SK-N-SH (cell line): ENCODE data around the gene AFAP1. TPM values are rescaled to one million over a fixed set of nuclear protein-coding genes. Genes with fewer than 3 reads are reported as not detected.

Source experiments
- CTCF ChIA-PET: fragments of 300-600, 350-600 bp; formaldehyde crosslinking; extraction: SDS; loops from one replicate; lab custom pipeline; 2021; lab: Yijun Ruan, JAX
- POLR2A ChIA-PET: fragments of 350-600 bp; sonication (Branson Sonifier 250); formaldehyde crosslinking; extraction: SDS; loops from one replicate; lab custom pipeline; 2020; ENCODE audit warnings: antibody characterized with exemption, inconsistent platforms; lab: Yijun Ruan, JAX
- DNase-seq: peaks from one replicate; pipeline ENCODE4 v3.0.0; 2012
- H2AFZ ChIP-seq: fragments of 200-600 bp; sonication (generic); 2 replicates; pipeline ENCODE4 v1.8.1; 2016; ENCODE audit warnings: antibody characterized with exemption, mild to moderate bottlenecking, low read depth
- H3F3A ChIP-seq: fragments of 200-600 bp; sonication (generic); replicated peaks from 2 replicates; pipeline ENCODE3; 2016; ENCODE audit warnings: antibody characterized with exemption, mild to moderate bottlenecking; ENCODE audit not compliant: insufficient read depth
- H3K27ac ChIP-seq, 2 experiments: fragments of 200-500 bp in 1 of 2; fragments of 200-600 bp in 1 of 2; sonication (Bioruptor generic) in 1 of 2; sonication (generic), shearing (Covaris generic) in 1 of 2; 2 replicates each; pipeline versions ENCODE4 v1.5.1 to v1.6.1; 2014 to 2016; ENCODE audit warnings: low read depth in 2 of 2, inconsistent platforms in 1 of 2, low read length in 1 of 2, mild to moderate bottlenecking in 1 of 2, mixed read lengths in 1 of 2
- H3K27me3 ChIP-seq: fragments of 200-600 bp; sonication (generic), shearing (Covaris generic); 2 replicates; pipeline ENCODE4 v1.6.1; 2016; ENCODE audit warnings: mixed run types; ENCODE audit not compliant: insufficient read depth
- H3K36me3 ChIP-seq, 2 experiments: fragments of 200-500 bp in 1 of 2; fragments of 200-600 bp in 1 of 2; sonication (Bioruptor generic) in 1 of 2; sonication (generic) in 1 of 2; replicated peaks in 1 of 2; 2 replicates each; pipeline versions ENCODE3 to v1.5.1; 2014 to 2016; ENCODE audit warnings: low read length in 1 of 2, mild to moderate bottlenecking in 1 of 2; ENCODE audit not compliant: insufficient read depth in 2 of 2, control insufficient read depth in 1 of 2
- H3K4me1 ChIP-seq, 2 experiments: fragments of 200-500 bp in 1 of 2; fragments of 200-600 bp in 1 of 2; sonication (Bioruptor generic) in 1 of 2; sonication (generic), shearing (Covaris generic) in 1 of 2; 2 replicates each; pipeline versions ENCODE4 v1.5.1 to v1.6.1; 2014 to 2016; ENCODE audit warnings: low read depth in 1 of 2, low read length in 1 of 2, mixed run types in 1 of 2; ENCODE audit not compliant: insufficient read depth in 2 of 2, control insufficient read depth in 1 of 2
- H3K4me2 ChIP-seq: fragments of 200-600 bp; sonication (generic), shearing (Covaris generic); 2 replicates; pipeline ENCODE4 v1.6.1; 2017; ENCODE audit warnings: mixed run types
- H3K4me3 ChIP-seq, 2 experiments: fragments of 200-500 bp in 1 of 2; fragments of 200-600 bp in 1 of 2; sonication (Bioruptor generic) in 1 of 2; sonication (generic), shearing (Covaris generic) in 1 of 2; 2 replicates each; pipeline versions ENCODE4 v1.5.1 to v1.8.1; 2014 to 2016; ENCODE audit warnings: low read depth in 2 of 2, inconsistent platforms in 1 of 2, low read length in 1 of 2, mild to moderate bottlenecking in 1 of 2, mixed read lengths in 1 of 2, moderate library complexity in 1 of 2
- H3K79me2 ChIP-seq: fragments of 200-600 bp; sonication (generic); 2 replicates; pipeline ENCODE4 v1.8.1; 2017; ENCODE audit warnings: mild to moderate bottlenecking; ENCODE audit not compliant: insufficient read depth
- H3K9ac ChIP-seq: fragments of 200-600 bp; sonication (generic); 2 replicates; pipeline ENCODE4 v1.6.1; 2017; ENCODE audit warnings: mixed run types
- H3K9me2 ChIP-seq: fragments of 200-600 bp; sonication (generic); 2 replicates; pipeline ENCODE4 v1.6.1; 2017; ENCODE audit warnings: mixed run types
- H3K9me3 ChIP-seq: fragments of 200-600 bp; sonication (generic); 2 replicates; pipeline ENCODE4 v1.6.1; 2017; ENCODE audit warnings: mixed run types, mild to moderate bottlenecking, moderate library complexity
- H4K20me1 ChIP-seq: fragments of 200-600 bp; sonication (generic); 2 replicates; pipeline ENCODE4 v1.6.1; 2017; ENCODE audit warnings: mild to moderate bottlenecking, mixed run types; ENCODE audit not compliant: insufficient read depth
- EZH2phosphoT487 ChIP-seq: fragments of 200-600 bp; sonication (generic); IDR thresholded peaks from 2 replicates; pipeline ENCODE4 v1.6.1; 2017; ENCODE audit warnings: low read depth, mixed run types, mild to moderate bottlenecking, antibody characterized with exemption, moderate library complexity, borderline replicate concordance
- GATA2 ChIP-seq: sonication (generic); formaldehyde crosslinking; IDR thresholded peaks from 2 replicates; pipeline ENCODE4 v1.5.0; 2020; ENCODE audit warnings: mild to moderate bottlenecking, missing genetic modification reagents
- JUND ChIP-seq: IDR thresholded peaks from 2 replicates; pipeline ENCODE4 v1.4.0; 2012
- NFIC ChIP-seq: IDR thresholded peaks from 2 replicates; pipeline ENCODE4 v1.4.0; 2012; ENCODE audit warnings: borderline replicate concordance
- POLR2AphosphoS5 ChIP-seq: IDR thresholded peaks from 2 replicates; pipeline ENCODE4 v1.6.1; 2012; ENCODE audit warnings: low read depth, low read length
- TCF12 ChIP-seq: IDR thresholded peaks from 2 replicates; pipeline ENCODE4 v1.4.0; 2012
- TEAD4 ChIP-seq: IDR thresholded peaks from 2 replicates; pipeline ENCODE4 v1.4.0; 2012; ENCODE audit warnings: mild to moderate bottlenecking, borderline replicate concordance; ENCODE audit not compliant: insufficient read depth
- YY1 ChIP-seq: IDR thresholded peaks from 2 replicates; pipeline ENCODE4 v1.4.0; 2012; ENCODE audit warnings: low read depth, mild to moderate bottlenecking
- WGBS: methylation state at CpG from one replicate; pipeline ENCODE4 v1.1.6; 2017; ENCODE audit warnings: low lambda C conversion rate; 5-methylcytosine and 5-hydroxymethylcytosine counted together
- polyA plus RNA-seq, 3 experiments: library from polyadenylated mRNA; depleted of rRNA; stranded (reverse); fragments of >200 nt; gene quantifications; 2 replicates each; pipeline ENCODE4 v1.2.3, GENCODE V29; 2012
- TF ChIP-seq, protein P1 (sequence below): IDR thresholded peaks from 2 replicates; pipeline ENCODE4 v1.4.0; 2012; ENCODE audit warnings: low read depth, borderline replicate concordance
- TF ChIP-seq, protein P2 (sequence below): IDR thresholded peaks from 2 replicates; pipeline ENCODE4 v1.4.0; 2012; ENCODE audit warnings: low read depth, borderline replicate concordance
- TF ChIP-seq, protein P3 (sequence below): IDR thresholded peaks from 2 replicates; pipeline ENCODE4; 2012
- TF ChIP-seq, protein P4 (sequence below): fragments of 200-600 bp; sonication (generic); IDR thresholded peaks from 2 replicates; pipeline ENCODE4 v1.6.1; 2017; ENCODE audit warnings: antibody characterized with exemption, mild to moderate bottlenecking, moderate library complexity
- TF ChIP-seq, protein P5 (sequence below): fragments of 150-350 bp; IDR thresholded peaks from 2 replicates; pipeline ENCODE4 v1.6.1; 2017; ENCODE audit warnings: antibody characterized with exemption, low read length, low read depth, borderline replicate concordance

The AFAP1 gene
- polyA plus RNA-seq, 1 of the 3 experiments (the other 2 are of a cell fraction) = 67.9 TPM

DNA sequence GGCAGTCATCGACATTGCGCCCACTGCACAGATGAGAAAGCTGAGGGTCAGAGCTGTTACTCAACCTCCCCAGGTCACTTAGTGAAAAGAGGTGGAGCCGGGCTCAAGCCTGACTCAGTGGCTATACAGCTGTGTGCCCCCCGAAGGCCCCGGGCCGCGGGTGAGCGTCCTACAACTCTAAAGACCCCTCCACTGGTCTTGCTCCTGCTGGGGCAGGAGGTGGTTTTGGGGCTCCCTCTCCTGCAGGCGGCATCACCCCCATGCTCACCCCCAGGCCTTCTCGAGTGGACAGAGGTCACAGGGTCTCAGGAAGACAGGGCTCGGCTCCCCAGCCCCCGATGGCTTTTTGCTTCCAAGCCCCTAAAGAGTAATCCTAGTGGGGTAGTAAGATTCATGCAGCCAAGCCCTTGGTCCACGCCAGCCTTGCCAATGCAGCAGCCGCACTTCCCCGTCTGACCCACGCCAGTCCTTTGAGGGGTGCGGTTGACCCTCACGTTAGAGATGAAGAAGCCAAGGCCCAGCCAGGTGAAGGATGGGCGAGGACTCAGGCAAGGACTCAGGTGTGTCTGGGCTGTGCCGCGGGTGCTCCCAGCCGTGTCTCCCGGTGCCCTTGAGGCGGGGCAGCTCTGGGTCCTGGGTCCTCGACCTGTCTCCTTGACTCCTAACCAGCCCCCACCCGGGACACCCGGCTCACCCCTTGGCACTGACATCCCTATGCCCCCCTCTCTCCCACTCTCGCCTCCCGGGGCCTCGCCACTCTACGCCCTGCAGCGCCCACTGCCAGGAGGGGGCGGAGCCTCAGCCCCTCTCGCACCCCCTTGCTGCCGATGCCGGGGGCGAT is 200.4 kb downstream of the AFAP1 start:
- no peaks in the 10 kb centered on the region for H3K9me3 ChIP-seq
- CTCF ChIA-PET = no interaction called here
- no peak for DNase-seq

DNA sequence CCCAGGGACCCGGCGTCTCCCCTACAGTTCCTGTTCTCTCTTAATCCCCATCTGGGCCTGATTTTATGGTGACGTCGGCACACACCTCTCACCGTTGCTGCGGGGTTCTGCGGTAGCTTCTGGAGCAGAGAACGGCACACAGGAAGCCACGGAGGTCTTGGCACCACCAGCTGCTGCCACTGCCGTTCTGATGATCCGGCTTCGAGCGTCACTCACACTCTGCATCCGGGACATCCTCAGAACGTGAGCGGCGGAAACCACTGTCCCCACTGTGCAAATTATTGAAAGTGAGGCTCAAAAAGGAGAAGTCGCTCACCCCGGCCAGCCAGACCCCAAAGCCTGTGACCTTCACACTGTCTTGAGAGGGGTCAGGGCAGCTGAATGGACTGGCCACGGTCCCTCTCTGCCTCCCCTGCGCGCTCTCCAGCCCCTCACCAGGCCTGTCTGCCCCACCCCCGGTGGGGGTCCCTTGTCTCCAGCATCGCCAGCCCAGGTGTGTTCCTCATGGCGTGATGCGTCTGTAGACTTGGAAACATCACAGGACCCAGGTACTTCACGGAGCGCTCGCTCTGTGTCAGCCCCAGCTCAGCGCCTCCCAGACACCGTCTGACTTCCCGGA is 201.1 kb downstream of the AFAP1 start:
- TF ChIP-seq, protein P1, sequence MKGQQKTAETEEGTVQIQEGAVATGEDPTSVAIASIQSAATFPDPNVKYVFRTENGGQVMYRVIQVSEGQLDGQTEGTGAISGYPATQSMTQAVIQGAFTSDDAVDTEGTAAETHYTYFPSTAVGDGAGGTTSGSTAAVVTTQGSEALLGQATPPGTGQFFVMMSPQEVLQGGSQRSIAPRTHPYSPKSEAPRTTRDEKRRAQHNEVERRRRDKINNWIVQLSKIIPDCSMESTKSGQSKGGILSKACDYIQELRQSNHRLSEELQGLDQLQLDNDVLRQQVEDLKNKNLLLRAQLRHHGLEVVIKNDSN = no peak
- TF ChIP-seq GATA2 (CRISPR knock-in tag) (no peak), YY1 (no peak)
- TF ChIP-seq, protein P2, sequence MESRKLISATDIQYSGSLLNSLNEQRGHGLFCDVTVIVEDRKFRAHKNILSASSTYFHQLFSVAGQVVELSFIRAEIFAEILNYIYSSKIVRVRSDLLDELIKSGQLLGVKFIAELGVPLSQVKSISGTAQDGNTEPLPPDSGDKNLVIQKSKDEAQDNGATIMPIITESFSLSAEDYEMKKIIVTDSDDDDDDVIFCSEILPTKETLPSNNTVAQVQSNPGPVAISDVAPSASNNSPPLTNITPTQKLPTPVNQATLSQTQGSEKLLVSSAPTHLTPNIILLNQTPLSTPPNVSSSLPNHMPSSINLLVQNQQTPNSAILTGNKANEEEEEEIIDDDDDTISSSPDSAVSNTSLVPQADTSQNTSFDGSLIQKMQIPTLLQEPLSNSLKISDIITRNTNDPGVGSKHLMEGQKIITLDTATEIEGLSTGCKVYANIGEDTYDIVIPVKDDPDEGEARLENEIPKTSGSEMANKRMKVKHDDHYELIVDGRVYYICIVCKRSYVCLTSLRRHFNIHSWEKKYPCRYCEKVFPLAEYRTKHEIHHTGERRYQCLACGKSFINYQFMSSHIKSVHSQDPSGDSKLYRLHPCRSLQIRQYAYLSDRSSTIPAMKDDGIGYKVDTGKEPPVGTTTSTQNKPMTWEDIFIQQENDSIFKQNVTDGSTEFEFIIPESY = no peak
- TF ChIP-seq, protein P3, sequence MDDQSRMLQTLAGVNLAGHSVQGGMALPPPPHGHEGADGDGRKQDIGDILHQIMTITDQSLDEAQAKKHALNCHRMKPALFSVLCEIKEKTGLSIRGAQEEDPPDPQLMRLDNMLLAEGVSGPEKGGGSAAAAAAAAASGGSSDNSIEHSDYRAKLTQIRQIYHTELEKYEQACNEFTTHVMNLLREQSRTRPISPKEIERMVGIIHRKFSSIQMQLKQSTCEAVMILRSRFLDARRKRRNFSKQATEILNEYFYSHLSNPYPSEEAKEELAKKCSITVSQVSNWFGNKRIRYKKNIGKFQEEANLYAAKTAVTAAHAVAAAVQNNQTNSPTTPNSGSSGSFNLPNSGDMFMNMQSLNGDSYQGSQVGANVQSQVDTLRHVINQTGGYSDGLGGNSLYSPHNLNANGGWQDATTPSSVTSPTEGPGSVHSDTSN = no peak
- Histone ChIP-seq H3K4me3 (no peak overlapping the region), H3F3A (no peaks in the 10 kb centered on the region), H3K36me3 (no peaks in the 10 kb centered on the region), H3K9me3 (no peaks in the 10 kb centered on the region), H4K20me1 (no peaks in the 10 kb centered on the region), H3K4me1 (peaks cover 0 to 3% of the 10 kb centered on the region in 2 experiments; a peak in 1 of 4 replicates), H3K27me3 (no peaks in the 10 kb centered on the region), H3K27ac (no peak overlapping the region), H3K9ac (no peak overlapping the region), H3K4me2 (no peak overlapping the region), H2AFZ (no peak overlapping the region), H3K79me2 (no peaks in the 10 kb centered on the region), H3K9me2 (no peaks in the 10 kb centered on the region)
- no peak for DNase-seq
- ChIA-PET POLR2A (no interaction called here), CTCF (no interaction called here)
- WGBS = 94% methylated on average over 26 of the region's 32 CpGs

More for the DNA sequence above, 200.4 kb downstream of the AFAP1 start:
- no peaks in the 10 kb centered on the region for H3K79me2 ChIP-seq
- TF ChIP-seq, protein P1 = no peak
- TF ChIP-seq, protein P4, sequence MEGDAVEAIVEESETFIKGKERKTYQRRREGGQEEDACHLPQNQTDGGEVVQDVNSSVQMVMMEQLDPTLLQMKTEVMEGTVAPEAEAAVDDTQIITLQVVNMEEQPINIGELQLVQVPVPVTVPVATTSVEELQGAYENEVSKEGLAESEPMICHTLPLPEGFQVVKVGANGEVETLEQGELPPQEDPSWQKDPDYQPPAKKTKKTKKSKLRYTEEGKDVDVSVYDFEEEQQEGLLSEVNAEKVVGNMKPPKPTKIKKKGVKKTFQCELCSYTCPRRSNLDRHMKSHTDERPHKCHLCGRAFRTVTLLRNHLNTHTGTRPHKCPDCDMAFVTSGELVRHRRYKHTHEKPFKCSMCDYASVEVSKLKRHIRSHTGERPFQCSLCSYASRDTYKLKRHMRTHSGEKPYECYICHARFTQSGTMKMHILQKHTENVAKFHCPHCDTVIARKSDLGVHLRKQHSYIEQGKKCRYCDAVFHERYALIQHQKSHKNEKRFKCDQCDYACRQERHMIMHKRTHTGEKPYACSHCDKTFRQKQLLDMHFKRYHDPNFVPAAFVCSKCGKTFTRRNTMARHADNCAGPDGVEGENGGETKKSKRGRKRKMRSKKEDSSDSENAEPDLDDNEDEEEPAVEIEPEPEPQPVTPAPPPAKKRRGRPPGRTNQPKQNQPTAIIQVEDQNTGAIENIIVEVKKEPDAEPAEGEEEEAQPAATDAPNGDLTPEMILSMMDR = no peak
- TF ChIP-seq EZH2phosphoT487 (no peak), JUND (no peak), NFIC (no peak), POLR2AphosphoS5 (no peak), TCF12 (no peak), TEAD4 (no peak)
- TF ChIP-seq, protein P5, sequence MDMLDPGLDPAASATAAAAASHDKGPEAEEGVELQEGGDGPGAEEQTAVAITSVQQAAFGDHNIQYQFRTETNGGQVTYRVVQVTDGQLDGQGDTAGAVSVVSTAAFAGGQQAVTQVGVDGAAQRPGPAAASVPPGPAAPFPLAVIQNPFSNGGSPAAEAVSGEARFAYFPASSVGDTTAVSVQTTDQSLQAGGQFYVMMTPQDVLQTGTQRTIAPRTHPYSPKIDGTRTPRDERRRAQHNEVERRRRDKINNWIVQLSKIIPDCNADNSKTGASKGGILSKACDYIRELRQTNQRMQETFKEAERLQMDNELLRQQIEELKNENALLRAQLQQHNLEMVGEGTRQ = no peak
- TF ChIP-seq, all 33 proteins: peak for 0
- Histone ChIP-seq H3K36me3 (peaks cover 0 to 5% of the 10 kb centered on the region in 2 experiments), H3K9ac (no peak overlapping the region), H3F3A (no peaks in the 10 kb centered on the region), H3K9me2 (no peaks in the 10 kb centered on the region), H3K27ac (no peak overlapping the region), H3K27me3 (no peaks in the 10 kb centered on the region), H3K4me3 (no peak overlapping the region), H4K20me1 (no peaks in the 10 kb centered on the region), H3K4me2 (no peak overlapping the region), H3K4me1 (peaks cover 0 to 9% of the 10 kb centered on the region in 2 experiments; a peak in 1 of 4 replicates), H2AFZ (no peak overlapping the region)
- WGBS = 93% methylated on average over 26 of the region's 37 CpGs
- POLR2A ChIA-PET = no interaction called here
